Melanocyte of skin (primary cell): ENCODE results near the gene DOP1B. TPM values are rescaled to one million over a fixed set of nuclear protein-coding genes. Genes with fewer than 3 reads are reported as not detected.

ENCODE experiments used
- total RNA-seq, 2 donors: library from RNA; depleted of rRNA; stranded (reverse); fragments of >200 nt; gene quantifications; 2 replicates each; pipeline ENCODE4 v1.2.3, GENCODE V29; 2012

DOP1B gene, protein sequence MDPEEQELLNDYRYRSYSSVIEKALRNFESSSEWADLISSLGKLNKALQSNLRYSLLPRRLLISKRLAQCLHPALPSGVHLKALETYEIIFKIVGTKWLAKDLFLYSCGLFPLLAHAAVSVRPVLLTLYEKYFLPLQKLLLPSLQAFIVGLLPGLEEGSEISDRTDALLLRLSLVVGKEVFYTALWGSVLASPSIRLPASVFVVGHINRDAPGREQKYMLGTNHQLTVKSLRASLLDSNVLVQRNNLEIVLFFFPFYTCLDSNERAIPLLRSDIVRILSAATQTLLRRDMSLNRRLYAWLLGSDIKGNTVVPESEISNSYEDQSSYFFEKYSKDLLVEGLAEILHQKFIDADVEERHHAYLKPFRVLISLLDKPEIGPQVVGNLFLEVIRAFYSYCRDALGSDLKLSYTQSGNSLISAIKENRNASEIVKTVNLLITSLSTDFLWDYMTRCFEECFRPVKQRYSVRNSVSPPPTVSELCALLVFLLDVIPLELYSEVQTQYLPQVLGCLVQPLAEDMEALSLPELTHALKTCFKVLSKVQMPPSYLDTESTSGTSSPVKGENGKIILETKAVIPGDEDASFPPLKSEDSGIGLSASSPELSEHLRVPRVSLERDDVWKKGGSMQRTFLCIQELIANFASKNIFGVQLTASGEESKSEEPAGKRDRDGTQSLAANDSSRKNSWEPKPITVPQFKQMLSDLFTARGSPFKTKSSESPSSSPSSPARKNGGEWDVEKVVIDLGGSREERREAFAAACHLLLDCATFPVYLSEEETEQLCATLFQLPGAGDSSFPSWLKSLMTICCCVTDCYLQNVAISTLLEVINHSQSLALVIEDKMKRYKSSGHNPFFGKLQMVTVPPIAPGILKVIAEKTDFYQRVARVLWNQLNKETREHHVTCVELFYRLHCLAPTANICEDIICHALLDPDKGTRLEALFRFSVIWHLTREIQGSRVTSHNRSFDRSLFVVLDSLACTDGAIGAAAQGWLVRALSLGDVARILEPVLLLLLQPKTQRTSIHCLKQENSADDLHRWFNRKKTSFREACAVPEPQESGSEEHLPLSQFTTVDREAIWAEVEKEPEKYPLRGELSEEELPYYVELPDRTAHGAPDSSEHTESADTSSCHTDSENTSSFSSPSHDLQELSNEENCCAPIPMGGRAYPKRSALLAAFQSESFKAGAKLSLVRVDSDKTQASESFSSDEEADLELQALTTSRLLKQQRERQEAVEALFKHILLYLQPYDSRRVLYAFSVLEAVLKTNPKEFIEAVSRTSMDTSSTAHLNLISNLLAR (N-terminal part only)
- total RNA-seq, result 10 to 100 TPM; 10.7 to 12.0 TPM

DNA sequence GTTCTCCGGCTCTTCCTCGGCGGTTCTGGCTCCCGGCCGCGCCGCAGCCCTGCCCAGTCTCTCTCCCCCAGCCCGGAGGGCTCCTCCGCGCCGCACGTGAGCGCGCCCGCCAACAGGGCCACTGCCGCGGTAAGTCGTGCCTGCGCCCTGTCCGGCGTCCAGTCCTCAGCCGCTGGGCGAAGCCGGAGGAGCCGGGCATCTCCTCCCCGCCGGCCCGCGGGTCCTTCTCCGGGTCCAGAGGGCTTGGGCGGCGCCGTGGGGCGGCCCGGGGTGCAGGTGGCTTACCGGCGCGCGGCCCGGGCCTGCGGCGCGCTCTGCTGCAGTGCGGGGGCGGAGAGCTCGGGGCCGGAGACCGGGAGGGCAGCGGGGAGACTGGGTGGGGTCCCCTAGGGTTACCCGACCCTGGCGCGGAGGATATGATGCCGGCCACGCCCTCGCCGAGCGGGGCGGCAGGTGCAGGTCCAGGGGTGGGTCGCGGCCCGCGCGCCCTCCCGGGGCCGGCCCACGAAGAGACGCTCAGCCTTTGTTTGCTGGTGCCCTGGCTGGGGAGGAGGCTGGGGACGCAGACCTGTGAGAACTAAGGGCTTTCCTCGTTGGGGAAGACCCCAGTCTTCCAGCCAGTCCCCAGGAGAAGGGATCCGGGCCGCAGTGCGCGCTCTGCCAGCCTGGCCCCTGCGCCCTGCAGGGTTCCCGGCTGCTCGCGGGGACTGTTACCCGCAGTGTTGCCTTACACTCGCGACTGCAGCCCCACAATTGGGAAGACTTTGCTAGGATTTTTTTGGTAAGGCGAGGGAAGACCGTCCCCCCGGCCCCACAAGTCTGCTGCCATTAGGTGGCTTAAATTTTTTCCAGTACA lies at the start of gene DOP1B:
DOP1B (plus strand) TSS at position 10 of the 856 bp plus-strand sequence. CDS start 7,910 bp downstream, outside the sequence.

DNA sequence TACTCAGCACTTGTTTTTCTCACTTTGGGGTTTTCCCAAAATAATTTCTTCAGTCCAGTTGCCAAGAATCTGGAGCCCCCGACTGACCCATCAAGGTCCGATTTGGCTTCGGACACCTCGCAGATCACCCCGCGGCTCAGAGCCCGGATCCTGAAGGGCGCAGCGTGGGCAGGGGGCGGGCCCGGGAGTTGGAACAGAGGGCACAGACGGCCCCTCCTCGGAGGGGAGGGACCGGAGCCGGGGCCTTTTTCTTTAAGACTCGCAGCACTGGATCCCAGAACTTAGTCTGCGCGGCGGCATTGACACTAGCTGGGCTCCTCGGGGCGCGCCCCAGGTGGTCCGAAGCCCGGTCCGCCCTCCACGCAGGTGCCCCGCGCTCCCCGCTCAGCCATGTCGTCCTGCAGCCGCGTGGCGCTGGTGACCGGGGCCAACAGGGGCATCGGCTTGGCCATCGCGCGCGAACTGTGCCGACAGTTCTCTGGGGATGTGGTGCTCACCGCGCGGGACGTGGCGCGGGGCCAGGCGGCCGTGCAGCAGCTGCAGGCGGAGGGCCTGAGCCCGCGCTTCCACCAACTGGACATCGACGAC lies 21.7 kb upstream of the DOP1B start, which contains the start of gene CBR3:
CBR3 (plus strand) TSS at position 277 of the 588 bp plus-strand sequence; CDS start at position 391, 114 bp downstream.

Other genes starting within 250 kb of the DOP1B start
- gene SETD4, start 96.3 kb upstream of the DOP1B start, total RNA-seq, result 10 to 100 TPM; 20.0 to 24.0 TPM
- 100 to 1,000 TPM; 265 to 381 TPM for gene CBR1, start 86.8 kb upstream of the DOP1B start, total RNA-seq
- 10 to 100 TPM; 77.4 to 96.9 TPM for gene CBR3, start 21.7 kb upstream of the DOP1B start, total RNA-seq
- 10 to 100 TPM; 49.0 to 49.6 TPM for gene MORC3, start 163.4 kb downstream of the DOP1B start, total RNA-seq
- 10 to 100 TPM in 1 of 2 donors, 1 to 10 TPM in 1; 6.5 to 11.0 TPM for gene CHAF1B, start 228.6 kb downstream of the DOP1B start, total RNA-seq